Activated CD4-positive, alpha-beta T cell treated with anti-CD3 and anti-CD28 coated beads for 24 hours (primary cell): Measurements from ENCODE around the gene MCTP1.

Source experiments
- DNase-seq, 2 donors: peaks; one replicate each; pipeline ENCODE4 v3.0.0-alpha.2; 2020; ENCODE audit warnings: low read depth in 2 of 2

MCTP1 gene

DNA sequence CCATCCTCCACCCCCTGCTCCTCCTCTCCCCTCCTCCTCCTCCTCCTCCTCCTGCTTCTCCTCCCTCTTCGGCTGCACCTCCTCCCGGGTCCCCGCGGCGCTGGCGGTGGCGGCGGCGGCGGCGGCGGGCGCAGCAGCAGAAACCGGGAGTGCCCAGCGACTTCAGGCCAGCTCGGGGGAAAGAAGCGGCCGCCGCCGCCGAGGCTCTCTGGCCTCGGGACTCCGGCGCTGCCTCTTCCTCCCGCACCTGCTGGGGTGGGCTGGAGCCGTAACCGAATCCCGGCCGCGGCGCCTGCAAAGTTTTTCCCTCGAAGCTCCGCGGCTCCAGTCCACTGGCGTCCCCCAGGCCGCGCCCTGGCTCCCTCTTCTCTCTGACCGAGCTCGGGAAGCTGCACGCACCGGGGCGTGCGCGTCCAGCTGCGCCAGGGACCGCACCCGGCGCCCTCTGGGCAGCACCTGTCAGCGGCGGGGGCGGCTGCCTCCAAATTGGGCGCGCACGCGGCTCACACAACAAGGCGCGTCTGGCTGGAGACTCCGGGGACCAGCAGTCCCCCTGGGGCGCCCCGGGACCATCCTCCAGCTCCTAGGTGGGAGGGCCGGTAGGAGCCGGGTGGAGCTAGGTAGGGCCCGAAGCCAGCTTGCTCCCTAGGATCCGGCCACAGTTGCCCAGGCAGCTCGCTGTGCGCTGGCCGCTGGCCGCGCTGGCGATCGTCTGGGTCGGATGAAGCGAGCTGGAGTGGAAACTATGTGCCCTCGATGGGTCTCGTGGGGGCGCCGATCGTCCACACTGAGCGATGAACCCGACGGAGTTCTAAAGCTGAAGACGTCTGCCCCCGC lies at the start of gene MCTP1:
MCTP1 (minus strand) TSS at position 523 of the 837 bp plus-strand sequence.
- no peak for DNase-seq

DNA sequence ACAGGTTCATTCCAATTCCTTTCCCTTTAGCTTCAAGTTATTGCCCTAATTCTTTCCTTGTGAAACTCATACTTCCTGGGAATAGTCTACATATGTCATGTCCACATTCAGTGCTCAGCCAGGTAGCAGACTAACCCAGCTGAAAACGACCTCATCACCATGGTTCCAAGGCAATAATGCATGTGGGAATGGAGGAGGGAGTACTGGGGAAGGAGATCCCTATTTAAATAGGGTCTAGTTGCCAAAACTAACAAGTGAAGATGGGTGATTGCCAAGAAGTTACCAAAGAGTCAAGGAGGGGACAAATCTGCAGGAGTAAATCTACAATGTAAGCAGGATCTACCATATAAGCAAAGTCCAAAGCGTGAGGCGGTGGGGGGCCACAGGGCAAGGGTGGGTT lies 47.3 kb upstream of the MCTP1 start:
- no peak for DNase-seq

DNA sequence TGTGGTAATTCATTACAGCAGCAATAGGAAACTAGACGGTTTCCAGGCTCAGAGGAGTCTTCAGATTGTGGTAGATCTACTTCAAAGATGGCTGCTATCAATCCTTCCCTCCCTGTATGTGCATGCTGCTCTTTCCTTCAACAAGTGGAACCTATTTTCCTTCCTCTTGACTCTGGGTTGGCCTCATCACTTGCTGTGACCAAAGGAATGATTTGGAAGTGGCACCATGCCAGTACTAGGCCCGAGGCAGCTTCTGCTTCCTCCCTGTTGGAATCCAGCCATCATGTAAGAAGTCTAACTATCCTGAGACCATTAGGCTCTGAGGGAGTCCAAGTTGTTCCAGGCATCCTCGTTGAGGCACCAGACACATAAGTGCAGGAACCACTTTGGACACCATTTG lies 46.5 kb upstream of the MCTP1 start:
- DNase-seq: no peak

DNA sequence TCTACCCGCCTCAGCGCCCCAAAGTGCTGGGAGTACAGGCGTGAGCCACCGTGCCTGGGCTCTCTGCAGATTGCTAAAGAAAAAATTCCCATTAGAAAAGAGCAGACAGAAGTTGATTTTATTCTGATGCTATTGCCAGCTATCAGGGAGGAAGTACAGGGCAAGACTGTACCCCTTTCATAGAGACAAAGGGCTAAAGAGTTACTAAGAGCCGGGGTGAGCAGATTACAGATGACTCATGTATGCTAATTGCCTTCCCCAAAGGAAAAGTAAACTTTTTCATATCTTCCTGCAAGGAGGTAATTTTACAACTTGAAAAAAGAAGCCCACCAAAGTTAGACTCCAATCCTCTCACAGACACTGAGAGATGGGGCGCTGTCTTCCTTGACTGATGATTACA lies 42.3 kb upstream of the MCTP1 start:
- DNase-seq: no peak

GRCh38 chr5:95317687-95318086 lies 32.8 kb upstream of the MCTP1 start:
- no peak for DNase-seq

DNA sequence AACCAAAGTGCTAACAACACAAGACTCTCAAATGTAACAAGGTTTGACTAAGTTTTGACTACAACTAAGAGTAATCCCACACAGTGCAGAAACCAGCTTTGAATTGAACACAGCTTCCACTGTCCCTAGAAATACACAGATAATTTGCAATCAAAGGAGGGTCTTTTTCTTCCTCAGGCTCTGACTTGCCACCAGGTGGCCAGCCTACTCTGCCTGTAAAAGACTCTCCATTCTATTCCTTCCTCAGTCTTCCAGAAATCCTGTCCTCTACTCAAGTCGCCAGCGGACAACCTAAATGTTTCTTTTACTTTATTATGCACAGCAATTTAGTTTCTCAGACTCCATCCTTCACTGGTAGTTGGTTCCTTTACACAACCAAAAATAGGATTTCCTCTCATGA lies 32.2 kb upstream of the MCTP1 start:
- no peak for DNase-seq

- no peak for DNase-seq
These were observed 19.8 kb upstream of the MCTP1 start for GRCh38 chr5:95304711-95305110.

- DNase-seq: no peak
These were observed 13.8 kb upstream of the MCTP1 start for GRCh38 chr5:95298651-95299050.

DNA sequence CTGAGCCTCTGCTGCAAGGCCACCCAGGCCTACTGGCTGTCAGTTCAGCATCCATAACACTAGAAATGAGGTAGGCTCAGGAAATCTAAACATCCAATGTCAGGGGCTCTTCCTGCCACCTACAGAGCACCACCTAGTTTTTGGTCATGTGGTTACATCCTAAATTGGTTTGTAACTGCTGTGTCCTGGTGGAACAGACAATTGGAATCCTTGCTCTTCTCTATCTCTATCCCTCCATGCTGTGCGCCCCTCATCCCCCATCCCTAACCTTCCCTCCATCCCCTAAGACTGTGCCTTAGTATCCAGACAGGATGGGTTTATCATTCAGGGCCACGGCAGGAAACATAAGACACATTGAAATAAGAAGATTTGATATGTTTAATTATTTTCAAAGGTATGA lies 11.4 kb upstream of the MCTP1 start:
- no peak for DNase-seq

DNA sequence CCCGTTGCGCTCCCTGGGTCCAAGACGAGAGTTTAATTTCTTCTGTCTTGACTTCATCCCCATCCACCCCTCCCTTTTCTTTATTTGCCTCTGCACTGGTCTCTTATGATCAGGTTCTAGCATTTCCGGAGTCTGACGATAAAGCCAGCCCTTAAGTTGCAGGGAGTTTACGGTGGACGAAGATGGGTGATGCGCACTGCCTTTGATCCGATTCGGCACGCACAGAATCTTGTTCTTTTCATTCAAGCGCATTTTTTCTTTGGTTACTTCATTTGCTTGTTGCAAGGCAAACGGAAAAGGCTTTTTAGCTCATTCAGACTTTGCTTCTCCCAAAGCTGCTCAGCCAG lies 488 bp upstream of the MCTP1 start:
- DNase-seq: no peak

GRCh38 chr5:95283761-95284571 lies 928 bp downstream of the MCTP1 start:
- DNase-seq: no peak

GRCh38 chr5:95283022-95283615 lies 1.8 kb downstream of the MCTP1 start:
- no peak for DNase-seq

DNA sequence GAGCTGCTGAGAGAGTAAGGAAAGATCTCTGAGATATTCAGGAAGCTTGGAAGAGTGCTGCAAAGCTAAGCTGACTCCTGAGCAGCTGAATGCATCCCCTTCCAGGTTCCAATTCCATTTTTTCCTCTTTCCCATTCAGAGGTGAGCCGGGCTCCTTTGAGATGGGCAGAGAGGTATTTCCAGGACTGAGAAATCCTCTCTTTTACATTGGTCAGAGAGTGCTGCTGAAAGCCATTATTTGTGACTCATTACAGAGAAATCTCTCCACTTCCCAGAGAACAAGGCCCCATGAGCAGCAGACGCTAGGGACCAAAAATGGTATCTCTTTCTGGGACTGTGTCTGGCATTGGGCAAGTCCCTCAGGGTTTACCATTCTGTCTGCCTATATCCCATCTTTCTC lies 3.7 kb downstream of the MCTP1 start:
- DNase-seq: no peak

GRCh38 chr5:95280401-95281095 lies 4.3 kb downstream of the MCTP1 start:
- no peak for DNase-seq

DNA sequence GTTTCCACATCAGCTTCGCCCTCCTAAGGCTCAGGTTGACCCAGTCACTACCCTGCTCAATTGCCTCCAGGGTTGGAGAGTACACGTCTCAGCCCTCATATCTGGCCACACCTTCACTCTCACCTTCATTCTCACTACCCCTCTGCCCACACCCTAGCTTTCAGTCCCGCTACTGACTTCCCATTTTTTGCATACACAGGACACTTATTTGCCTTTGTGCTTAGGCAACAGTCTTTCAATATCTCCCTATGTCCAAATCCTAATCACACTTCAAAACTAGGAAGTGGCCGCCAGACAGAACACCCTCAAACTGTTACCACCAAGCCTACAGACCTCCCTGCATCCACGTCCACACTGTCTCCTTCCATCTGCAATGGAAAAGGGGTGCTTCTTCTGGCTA lies 10.9 kb downstream of the MCTP1 start:
- DNase-seq: no peak

- DNase-seq: no peak
These were observed 12.5 kb downstream of the MCTP1 start for GRCh38 chr5:95272316-95272929.

DNA sequence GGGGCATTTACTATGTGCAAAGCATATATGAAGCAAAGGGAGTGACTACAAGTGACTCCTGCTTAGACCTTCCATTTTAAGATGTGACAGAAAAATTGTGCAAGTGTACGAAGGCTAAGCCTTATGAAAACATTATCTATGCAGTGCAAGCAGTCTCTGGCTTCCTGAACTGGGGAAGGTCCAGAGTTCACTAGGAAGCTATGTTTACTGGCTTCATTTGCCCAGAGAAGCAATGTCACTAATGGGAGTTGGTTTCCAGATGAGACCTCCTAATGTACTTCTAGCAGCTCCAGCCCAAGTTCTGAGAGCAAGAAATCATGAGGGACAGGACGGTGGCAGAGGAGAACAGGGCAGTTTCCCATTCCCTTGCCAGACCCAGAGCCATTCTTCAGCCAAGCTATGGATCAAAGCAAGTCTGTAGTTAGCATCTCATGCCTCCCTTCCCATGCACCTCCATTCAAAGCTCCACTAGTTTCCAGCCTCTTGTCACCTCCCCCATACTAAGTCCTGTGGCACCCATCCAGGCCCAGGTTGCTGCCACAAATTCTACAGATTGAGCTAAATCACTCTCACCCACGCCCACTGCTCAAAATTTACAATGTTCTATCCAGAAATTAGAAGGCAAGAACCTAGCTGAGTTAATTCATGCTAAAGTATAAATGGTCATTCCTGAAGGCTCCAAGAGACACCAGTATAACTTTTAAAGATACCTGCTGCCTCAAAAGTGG lies 21.8 kb downstream of the MCTP1 start:
- DNase-seq: no peak

GRCh38 chr5:95261437-95262175 lies 23.3 kb downstream of the MCTP1 start:
- DNase-seq: no peak

- DNase-seq: no peak
These were observed 27.9 kb downstream of the MCTP1 start for GRCh38 chr5:95256991-95257390.

DNA sequence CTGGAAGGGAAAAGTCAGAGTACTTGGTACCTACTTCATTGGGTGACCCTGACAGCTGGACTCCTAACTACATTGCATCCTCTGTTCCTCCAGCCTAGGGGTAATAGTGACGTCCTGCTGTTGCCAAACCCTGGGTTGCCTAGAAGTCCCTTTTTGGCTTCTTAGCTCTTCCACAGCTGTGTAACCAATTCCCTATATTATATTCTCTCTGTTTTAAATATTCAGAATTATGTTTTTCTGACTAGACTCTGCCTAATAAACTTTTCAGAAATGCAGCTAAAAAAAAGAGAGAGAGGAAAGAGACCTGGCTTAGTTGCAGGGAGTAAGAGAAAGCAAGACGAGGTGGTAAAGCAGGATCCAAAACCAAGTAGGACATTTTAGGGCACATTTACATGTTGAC lies 28.4 kb downstream of the MCTP1 start:
- no peak for DNase-seq
